ENCODE data around the gene PRPH2.
"Not testable (repeated sequence)": the region's sequence is repeated elsewhere in the genome, so short reads cannot be mapped to it uniquely, and the experiment has no call there.

PRPH2 gene

DNA sequence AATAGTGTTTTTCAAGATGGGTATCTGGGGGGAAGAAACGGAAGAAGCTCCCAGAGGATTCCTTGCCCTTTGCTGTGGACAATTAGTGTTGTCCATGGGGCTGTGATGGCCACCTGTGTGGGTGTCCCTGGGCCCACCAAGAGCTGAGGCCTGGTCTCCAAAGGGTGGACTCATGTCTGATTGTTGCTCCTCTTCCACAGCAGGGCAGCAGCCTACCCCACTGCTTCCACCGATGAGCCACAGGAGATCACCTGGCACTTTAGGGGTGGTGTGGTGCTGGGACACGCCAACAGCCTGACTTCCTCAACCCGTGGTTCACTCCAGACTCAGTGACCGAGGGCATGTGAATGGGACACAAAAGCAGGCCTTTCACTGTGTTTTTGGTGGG, 25.1 kb downstream of the PRPH2 start:
- no peak for DNase-seq

- DNase-seq, result no peak
These were observed 25.7 kb downstream of the PRPH2 start for GRCh38 chr6:42696526-42697267.

DNA sequence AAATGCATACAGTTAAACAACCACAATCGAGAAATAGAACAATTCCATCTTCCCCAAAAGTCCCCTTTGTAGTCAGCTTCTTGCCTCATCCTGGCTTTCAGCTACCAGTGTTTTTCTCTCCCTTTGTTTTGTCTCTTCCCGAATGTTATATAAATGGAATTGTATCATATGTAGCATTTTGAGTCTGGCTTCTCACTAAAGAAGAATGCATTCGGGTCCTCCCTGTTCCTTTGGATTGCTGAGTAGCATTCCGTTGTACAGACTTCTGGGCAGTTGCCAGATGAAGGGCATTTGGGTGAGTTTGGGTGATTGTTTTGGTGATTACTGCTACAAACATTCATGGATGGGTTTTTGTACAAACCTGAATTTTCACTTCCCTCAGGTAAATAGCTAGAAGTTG, 27.8 kb downstream of the PRPH2 start:
- no peak for DNase-seq

GRCh38 chr6:42693725-42694323, 28.6 kb downstream of the PRPH2 start:
- DNase-seq, result no peak

- DNase-seq, result no peak
These were observed 30.1 kb downstream of the PRPH2 start for GRCh38 chr6:42692137-42692911.

DNA sequence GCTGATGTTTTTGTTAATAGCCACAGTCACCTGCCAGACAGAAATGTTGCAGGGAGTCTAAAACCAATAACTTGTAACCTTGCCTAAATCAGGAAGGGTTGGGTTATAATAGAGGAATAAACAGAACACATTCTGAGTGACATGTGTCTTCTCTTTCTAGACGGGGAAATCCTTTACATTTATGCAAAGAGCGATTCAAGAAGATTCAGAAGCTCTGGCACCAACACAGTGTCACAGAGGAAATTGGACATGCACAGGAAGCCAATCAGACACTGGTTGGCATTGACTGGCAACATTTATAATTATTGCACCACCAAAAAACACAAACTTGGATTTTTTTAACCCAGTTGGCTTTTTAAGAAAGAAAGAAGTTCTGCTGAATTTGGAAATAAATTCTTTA, 31.5 kb downstream of the PRPH2 start:
- DNase-seq, result no peak

GRCh38 chr6:42690151-42690702, 32.2 kb downstream of the PRPH2 start:
- no peak for DNase-seq

DNA sequence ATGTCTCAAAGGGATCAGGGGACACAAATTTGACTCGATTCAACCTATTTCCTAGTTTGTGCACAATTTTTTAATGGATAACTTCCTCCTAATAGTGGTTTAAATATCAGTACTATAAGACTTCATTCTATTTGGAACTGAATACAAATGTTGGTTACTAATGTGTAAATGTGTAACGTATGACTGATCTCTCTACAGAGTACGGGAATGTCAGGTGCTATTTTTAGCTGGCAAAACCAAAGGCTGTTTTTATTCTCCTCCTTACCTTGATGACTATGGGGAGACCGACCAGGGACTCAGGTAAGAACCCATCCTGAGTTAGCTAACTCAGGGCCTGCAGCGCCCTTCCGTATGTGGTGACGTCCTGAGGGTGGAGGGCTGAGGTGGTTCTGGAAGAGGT, 33.0 kb downstream of the PRPH2 start:
- DNase-seq, result no peak

DNA sequence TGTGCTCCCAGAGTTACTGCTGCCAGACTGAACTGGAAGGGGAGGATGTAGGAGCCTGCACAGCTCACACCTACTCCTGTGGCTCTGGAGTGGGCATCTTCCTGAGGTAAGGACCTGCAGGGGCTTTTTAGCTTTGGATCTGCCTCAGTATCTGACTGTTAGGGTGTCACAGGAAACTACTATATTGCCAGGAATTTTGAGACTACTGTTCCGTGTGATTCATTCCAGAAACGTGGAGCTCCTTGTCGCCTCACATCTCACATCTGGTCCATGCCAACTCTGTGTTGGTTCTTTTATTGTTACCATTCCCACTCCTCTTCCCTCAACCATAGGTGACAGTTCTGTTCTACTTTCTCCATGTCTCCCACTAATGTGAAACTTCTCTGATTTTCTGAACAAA, 34.1 kb downstream of the PRPH2 start:
- DNase-seq, result no peak

- DNase-seq, result no peak
These were observed 43.0 kb downstream of the PRPH2 start for GRCh38 chr6:42679358-42679757.

GRCh38 chr6:42674780-42675179, 47.6 kb downstream of the PRPH2 start:
- no peak for DNase-seq

DNA sequence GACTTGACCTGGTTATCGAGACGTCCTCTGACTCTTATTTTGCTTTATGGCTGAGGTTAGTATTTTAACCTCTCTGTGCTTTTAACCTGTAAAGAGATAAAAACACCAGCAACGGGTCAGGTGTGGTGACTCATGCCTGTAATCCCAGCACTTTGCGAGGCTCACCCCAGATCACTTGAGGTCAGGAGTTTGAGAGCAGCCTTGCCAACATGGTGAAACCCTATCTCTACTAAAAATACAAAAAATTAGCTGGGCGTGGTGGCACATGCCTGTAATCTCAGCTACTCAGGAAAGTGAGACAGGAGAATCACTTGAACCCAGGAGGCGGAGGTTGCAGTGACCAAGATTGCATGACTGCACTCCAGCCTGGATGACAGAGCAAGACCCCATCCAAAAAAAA, 48.0 kb downstream of the PRPH2 start:
- not testable (repeated sequence) for DNase-seq

- no peak for DNase-seq
These were observed 57.7 kb downstream of the PRPH2 start for GRCh38 chr6:42664718-42665117.

- peak; percentile 76 for DNase-seq
These were observed 60.8 kb downstream of the PRPH2 start for GRCh38 chr6:42661540-42662153.

- DNase-seq, result no peak
These were observed 62.6 kb downstream of the PRPH2 start for GRCh38 chr6:42659806-42660205.

DNA sequence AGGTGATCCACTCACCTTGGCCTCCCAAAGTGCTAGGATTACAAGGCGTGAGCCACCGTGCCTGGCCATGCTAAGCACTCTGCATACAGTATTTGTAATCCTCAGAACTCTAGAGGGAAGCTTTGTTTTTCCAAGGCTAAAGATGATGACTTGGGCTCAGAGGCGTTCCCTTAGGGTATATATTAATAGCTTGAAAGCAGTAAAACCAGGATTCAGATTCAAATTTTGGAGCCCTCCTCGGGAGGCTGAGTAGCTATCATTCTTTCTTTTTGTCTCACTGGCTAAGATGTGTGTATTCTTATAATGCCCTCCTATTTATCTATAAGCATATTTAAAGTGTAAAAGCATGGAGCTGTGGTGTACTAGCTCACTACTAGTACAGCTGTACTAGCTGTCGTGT, 68.5 kb downstream of the PRPH2 start:
- DNase-seq, result no peak

DNA sequence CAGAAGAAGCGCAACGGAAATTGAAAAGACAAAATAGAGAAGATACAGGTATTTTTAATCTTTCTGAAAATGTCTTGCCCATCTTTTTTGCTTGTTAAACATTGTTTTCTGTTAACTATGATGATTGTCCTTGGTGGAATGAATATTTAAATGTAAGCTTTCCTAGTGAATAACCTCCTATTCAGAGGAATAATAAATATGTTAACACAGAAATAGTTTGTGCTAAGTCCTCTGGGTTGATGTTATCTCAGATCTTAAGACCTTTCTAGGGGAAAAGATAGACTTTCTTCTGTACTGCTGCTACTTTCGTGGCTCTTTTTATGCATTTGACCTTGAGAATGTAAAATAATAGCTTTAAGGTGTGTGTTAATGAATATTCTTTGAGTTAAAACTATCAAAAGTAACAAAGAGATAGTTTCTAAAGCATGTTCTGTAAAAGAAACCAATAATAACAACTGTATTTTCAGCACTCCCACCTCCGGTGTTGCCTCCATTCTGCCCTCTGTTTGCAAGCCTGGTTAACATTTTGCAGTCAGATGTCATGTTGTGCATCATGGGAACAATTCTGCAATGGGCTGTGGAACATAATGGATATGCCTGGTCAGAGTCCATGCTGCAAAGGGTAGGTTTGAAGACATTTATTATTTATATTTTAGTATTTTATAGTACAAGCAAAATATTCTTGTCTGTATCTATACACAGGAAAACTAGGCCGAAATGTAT, 70.2 kb downstream of the PRPH2 start:
- DNase-seq, result no peak

Measured in left hindlimb (tissue), 1 donor.